HFFc6 (cell line): ENCODE measurements around the gene ERBIN. TPM values are rescaled to one million over a fixed set of nuclear protein-coding genes. Genes with fewer than 3 reads are reported as not detected.

ENCODE experiments used
- DNase-seq: peaks from one replicate; pipeline ENCODE4 v3.0.0-alpha.2; 2018
- H3K27ac Mint-ChIP-seq: 2 replicates; pipeline ENCODE4 v1.8.0; 2020; ENCODE audit warnings: mild to moderate bottlenecking, mixed read lengths
- H3K27me3 Mint-ChIP-seq: 2 replicates; pipeline ENCODE4 v1.8.0; 2021; ENCODE audit warnings: mild to moderate bottlenecking, moderate library complexity, mixed read lengths; ENCODE audit not compliant: insufficient read depth
- H3K36me3 Mint-ChIP-seq: 2 replicates; pipeline ENCODE4 v1.8.0; 2021; ENCODE audit warnings: low read depth, mixed read lengths
- H3K4me1 Mint-ChIP-seq: 2 replicates; pipeline ENCODE4 v1.8.0; 2020; ENCODE audit warnings: low read depth, mixed read lengths
- H3K4me3 Mint-ChIP-seq: 2 replicates; pipeline ENCODE4 v1.8.0; 2020; ENCODE audit warnings: mild to moderate bottlenecking, moderate library complexity, mixed read lengths
- H3K9me3 Mint-ChIP-seq: 2 replicates; pipeline ENCODE4 v1.8.0; 2020; ENCODE audit warnings: mild to moderate bottlenecking, mixed read lengths
- CTCF ChIP-seq: fragments of 200-600 bp; sonication (generic); IDR thresholded peaks from 2 replicates; pipeline ENCODE4 v1.5.0; 2021; ENCODE audit warnings: antibody characterized with exemption, mild to moderate bottlenecking
- total RNA-seq, 6 experiments: library from RNA; stranded (reverse); fragmentation: NEBNext Ultra II Directional; extraction: Animal tissue kit (Norgen Biotek cat#: 25700); gene quantifications; 2 replicates in 1 of 6; 3 replicates in 5 of 6; pipeline ENCODE4 v1.2.3, GENCODE V29; 2021

Gene ERBIN
- total RNA-seq, 6 experiments from 2014 or later, result 97.5 to 127 (median 114) TPM

DNA sequence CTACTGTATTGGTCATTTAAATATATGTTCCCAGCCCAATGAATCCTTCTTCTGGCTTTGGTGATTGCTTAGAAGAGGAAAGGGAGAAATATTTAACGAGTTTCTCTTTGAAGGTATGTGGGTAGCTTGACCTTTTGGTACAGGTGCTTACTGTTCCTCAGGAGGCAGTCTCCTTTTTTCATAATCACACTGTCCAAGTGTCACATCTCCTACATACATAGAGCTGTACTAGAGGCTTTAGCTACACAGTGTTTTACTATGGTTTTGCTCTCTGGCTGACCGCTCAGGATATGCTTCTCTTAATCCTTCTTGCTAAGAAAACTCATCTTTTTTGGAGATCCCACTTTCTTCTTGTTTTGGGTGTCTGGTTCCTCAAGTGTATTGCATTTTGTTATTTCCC is 6.9 kb downstream of the ERBIN start:
- peak overlapping the region; percentile 32; the same call in 1 of the 2 replicates for H3K4me3 Mint-ChIP-seq
- peaks cover 73% of the 10 kb centered on the region for H3K36me3 Mint-ChIP-seq
- no peaks in the 10 kb centered on the region; the same call in 1 of the 2 replicates for H3K27me3 Mint-ChIP-seq
- peaks cover 87% of the 10 kb centered on the region for H3K4me1 Mint-ChIP-seq
- DNase-seq, result no peak
- peaks cover 4% of the 10 kb centered on the region for H3K9me3 Mint-ChIP-seq
- H3K27ac Mint-ChIP-seq, result peak overlapping the region; percentile 21; the same call in 1 of the 2 replicates
- TF ChIP-seq CTCF, result no peak

GRCh38 chr5:65938256-65938655 is 11.9 kb downstream of the ERBIN start:
- TF ChIP-seq CTCF, result no peak
- H3K27me3 Mint-ChIP-seq, result peaks cover 4% of the 10 kb centered on the region; the same call in 1 of the 2 replicates

GRCh38 chr5:65943771-65944170 is 17.4 kb downstream of the ERBIN start:
- Mint-ChIP-seq H3K4me1 (peaks cover 44% of the 10 kb centered on the region), H3K9me3 (peaks cover 5% of the 10 kb centered on the region; the same call in 1 of the 2 replicates), H3K27ac (no peak overlapping the region), H3K27me3 (peaks cover 4% of the 10 kb centered on the region; the same call in 1 of the 2 replicates), H3K36me3 (peaks cover 48% of the 10 kb centered on the region), H3K4me3 (no peak overlapping the region)
- no peak for DNase-seq
- TF ChIP-seq CTCF, result no peak

More at GRCh38 chr5:65938256-65938655, 11.9 kb downstream of the ERBIN start:
- DNase-seq, result no peak
- Mint-ChIP-seq H3K27ac (no peak overlapping the region), H3K9me3 (peaks cover 11% of the 10 kb centered on the region), H3K4me1 (peaks cover 57% of the 10 kb centered on the region), H3K36me3 (peaks cover 56% of the 10 kb centered on the region), H3K4me3 (no peak overlapping the region; the same call in 1 of the 2 replicates)

DNA sequence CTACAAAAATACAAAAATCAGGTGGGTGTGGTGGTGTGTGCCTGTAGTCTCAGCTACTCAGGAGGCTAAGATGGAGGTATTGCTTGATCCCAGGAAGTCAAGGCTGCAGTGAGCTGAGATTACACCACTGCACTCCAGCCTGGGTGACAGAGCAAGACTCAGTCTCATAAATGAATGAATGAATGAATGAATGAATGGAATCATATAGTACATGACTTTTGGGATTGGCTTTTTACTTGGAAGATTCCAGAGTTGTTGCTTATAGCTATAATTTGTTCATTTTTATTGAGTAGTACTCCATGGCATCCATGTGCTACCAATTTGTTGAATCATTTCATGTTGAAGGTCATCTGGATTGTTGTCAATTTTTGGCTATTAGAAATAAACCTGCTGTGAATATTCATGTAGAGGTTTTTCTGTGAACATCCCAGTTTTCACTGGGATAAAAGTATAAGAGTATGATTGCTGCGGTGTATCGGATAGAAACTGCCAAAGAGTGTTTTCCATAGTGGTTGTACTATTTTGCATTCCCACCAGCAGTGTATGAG is 19.9 kb downstream of the ERBIN start:
- peaks cover 48% of the 10 kb centered on the region for H3K36me3 Mint-ChIP-seq
- TF ChIP-seq CTCF, result no peak
- H3K9me3 Mint-ChIP-seq, result no peaks in the 10 kb centered on the region
- DNase-seq, result no peak
- peak overlapping the region; percentile 8 for H3K27ac Mint-ChIP-seq
- H3K4me3 Mint-ChIP-seq, result no peak overlapping the region
- H3K4me1 Mint-ChIP-seq, result peaks cover 57% of the 10 kb centered on the region
- H3K27me3 Mint-ChIP-seq, result peaks cover 8% of the 10 kb centered on the region; the same call in 1 of the 2 replicates

- H3K27me3 Mint-ChIP-seq, result 0 out of 2 replicates have a peak, but pooled peaks cover 3% of the 10 kb centered on the region
- H3K27ac Mint-ChIP-seq, result no peak overlapping the region
- no peak for DNase-seq
- TF ChIP-seq CTCF, result no peak
- H3K9me3 Mint-ChIP-seq, result no peaks in the 10 kb centered on the region
- H3K4me3 Mint-ChIP-seq, result no peak overlapping the region
- peaks cover 58% of the 10 kb centered on the region for H3K4me1 Mint-ChIP-seq
- peaks cover 44% of the 10 kb centered on the region for H3K36me3 Mint-ChIP-seq
These were observed 21.9 kb downstream of the ERBIN start for GRCh38 chr5:65948115-65948747.
